Cardiac fibroblast (primary cell): ENCODE data around the gene SAMD11.

Source experiments
- DNase-seq, 2 donors: peaks; one replicate each; pipeline versions ENCODE4 v3.0.0 to v3.0.0-alpha.2; 2010; ENCODE audit warnings: low read depth in 2 of 2
- H3K4me3 ChIP-seq, 2 donors: replicated peaks in 1 of 2; 1 replicate in 1 of 2; 2 replicates in 1 of 2; pipeline ENCODE4 v1.5.1; 2011; ENCODE audit warnings: low read depth in 2 of 2, low read length in 2 of 2, mild to moderate bottlenecking in 2 of 2, moderate library complexity in 1 of 2
- TF ChIP-seq, protein P1 (sequence below): IDR thresholded peaks from one replicate; pipeline ENCODE4 v1.5.1; 2011; ENCODE audit warnings: low read depth, mild to moderate bottlenecking, low read length, inconsistent platforms

Gene SAMD11

DNA sequence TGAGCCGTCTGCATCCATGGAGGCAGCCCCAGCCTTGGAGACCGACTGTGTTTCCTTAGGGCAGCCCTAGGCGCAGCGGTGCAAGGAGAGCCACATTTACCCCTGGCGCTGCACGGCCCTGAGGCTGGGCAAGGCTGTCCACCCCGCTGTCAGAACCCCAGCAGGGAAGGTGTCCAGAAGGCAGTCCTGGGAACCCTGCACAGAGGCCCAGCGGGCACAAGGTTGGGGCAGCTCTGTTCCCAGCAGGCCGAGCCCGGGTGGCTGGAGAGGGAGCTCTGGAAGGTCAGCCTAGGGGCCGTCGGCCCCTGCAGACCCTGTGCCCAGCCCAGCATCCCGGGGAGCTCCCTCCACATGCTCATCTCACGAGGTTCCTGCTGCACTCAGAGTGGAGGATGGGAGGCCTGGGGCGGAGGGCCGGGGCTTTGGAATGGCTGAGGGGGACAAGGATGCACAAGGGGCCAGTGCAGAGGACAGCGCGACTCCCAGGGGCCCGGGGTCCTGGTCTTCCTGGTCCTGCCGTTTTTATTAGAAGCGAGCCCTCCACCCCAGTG is 19.9 kb upstream of the SAMD11 start:
- no peak for DNase-seq
- peak overlapping the region in 1 of 2 donors; percentile 43 for H3K4me3 ChIP-seq
- TF ChIP-seq, protein P1, sequence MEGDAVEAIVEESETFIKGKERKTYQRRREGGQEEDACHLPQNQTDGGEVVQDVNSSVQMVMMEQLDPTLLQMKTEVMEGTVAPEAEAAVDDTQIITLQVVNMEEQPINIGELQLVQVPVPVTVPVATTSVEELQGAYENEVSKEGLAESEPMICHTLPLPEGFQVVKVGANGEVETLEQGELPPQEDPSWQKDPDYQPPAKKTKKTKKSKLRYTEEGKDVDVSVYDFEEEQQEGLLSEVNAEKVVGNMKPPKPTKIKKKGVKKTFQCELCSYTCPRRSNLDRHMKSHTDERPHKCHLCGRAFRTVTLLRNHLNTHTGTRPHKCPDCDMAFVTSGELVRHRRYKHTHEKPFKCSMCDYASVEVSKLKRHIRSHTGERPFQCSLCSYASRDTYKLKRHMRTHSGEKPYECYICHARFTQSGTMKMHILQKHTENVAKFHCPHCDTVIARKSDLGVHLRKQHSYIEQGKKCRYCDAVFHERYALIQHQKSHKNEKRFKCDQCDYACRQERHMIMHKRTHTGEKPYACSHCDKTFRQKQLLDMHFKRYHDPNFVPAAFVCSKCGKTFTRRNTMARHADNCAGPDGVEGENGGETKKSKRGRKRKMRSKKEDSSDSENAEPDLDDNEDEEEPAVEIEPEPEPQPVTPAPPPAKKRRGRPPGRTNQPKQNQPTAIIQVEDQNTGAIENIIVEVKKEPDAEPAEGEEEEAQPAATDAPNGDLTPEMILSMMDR = no peak

DNA sequence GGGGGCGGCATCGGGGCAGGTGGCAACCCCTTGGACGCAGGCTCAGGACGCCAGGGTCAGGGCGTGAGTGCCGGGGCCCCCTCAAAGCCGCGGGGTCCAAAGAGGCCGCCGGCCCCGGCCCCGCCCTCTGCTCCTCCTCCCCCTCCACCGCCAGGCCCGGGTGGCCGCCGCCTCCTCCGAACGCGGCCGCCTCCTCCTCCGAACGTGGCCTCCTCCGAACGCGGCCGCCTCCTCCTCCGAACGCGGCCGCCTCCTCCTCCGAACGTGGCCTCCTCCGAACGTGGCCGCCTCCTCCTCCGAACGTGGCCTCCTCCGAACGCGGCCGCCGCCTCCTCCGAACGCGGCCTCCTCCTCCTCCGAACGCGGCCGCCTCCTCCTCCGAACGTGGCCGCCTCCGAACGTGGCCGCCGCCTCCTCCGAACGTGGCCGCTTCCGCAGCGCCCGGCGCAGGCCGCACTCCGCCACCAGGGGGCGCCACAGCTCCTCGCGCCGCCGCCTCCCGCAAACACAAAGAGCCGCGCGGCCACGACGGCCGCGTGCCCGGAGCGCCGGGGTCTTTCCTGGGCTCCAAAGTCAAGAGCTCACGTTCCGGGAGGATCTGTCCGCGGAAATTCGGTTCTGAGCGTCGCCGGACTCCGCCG is 19.3 kb upstream of the SAMD11 start:
- TF ChIP-seq, protein P1 = peak; percentile 35
- peak overlapping the region; percentile 43 to 60 for H3K4me3 ChIP-seq
- peak; percentile 82 to 94 for DNase-seq

DNA sequence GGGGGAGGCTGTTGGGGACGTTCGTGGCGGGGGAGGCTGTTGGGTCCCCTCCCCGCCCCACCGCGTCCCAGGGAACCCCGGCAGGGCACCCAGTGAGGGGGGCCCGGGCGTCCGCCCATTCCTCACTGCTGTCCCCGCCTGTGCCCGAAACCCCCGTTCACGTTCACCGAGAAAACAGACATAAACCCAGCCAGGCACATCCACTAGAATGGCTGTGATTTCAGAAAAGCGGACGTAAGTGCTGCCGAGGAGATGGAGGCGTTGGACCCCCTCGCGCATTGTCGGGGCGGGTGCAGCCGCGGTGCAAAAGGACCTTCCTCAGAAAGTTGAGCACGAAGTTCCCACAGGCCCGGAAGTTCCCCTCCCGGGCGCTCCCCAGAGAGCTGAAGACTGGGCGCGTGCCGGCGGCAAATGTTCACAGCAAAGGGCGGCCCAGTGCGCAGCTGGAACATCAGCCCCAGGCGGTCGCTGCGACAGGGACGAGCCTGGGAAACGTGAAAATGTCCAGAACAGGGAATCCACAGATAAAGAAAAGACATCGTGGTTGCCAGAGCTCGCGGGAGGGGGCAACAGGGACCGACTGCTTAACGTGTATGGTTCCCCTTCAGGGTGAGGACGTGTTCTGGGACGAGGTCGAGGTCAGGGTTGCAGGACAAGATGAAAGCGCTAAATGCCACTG is 18.5 kb upstream of the SAMD11 start:
- peak; percentile 22 to 62 for DNase-seq
- TF ChIP-seq, protein P1 = no peak
- H3K4me3 ChIP-seq = peak overlapping the region; percentile 43 to 60

DNA sequence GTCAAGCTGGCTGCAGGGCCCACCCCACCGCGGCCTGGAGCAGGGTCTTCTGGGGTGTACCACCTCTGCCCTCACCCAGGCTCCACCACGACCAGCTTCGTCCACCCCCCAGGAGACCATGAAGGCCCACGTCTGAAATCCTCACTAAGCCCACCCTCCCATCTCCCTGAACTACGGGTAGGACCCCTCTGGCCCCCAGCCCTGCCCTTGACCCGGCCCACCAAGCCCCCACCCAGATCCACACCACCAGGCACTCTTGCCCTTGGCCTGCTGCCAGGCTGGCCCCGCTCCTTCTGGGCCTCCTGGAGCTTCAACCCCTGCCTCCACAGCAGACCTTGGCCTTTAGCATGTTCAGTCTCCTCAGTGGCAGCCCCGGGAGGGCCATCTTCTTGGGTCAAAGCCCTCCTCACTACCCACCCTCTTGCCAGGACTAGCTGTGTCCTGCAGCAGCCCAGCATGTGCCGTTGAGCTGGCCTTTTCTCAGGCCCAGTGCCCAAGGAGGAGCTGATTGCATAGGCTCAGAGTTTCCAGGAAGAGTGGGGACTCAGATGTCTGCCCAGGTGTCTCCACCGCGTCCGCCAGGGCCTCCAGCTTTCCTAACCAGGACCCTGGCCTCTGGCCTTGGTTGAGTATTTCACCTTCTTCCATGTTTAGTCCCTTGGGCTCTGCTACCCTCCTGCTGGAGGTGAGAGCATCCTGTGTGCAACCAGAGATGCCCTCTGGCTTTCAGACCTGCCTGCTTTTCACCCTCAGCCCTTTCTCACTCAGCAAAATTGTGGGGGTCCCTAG is 17.7 kb upstream of the SAMD11 start:
- TF ChIP-seq, protein P1 = no peak
- DNase-seq = no peak
- H3K4me3 ChIP-seq = no peak overlapping the region

DNA sequence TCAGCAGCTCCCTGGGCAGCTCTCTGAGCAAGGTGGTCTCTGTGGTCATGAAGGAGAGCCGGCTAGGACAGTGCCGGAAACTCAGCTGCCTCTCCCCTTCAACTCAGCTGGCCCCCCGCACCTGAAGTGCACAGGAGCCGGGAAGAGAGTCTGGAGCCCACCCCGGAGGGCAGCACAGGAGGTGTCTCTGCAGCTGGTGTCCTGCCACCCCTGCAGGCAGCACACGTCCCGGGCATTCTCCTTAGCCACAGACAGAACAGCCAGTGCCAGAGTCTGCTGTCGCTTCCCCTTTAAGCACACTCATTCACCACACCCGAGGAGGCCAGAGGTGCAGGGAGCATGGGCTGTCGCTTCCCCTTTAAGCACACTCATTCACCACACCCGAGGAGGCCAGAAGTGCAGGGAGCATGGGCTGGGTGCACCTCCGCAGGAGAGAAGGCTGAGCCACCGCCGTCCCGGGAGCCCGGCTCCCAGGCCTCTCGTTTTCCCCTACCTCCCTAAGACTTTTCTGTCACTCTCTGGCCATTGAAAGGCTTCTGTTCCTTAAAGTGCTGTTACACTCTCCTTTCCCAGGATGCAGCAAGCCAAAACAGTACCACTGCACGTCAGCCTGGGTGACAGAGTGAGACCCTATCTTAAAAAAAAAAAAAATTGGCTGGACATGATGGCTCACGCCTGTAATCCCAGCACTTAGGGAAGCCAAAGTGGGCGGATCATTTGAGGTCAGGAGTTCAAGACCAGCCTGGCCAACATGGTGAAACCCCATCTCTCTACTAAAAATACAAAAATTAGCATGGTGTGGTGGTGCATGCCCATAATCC is 16.9 kb upstream of the SAMD11 start:
- peak; percentile 53 to 58 for DNase-seq
- H3K4me3 ChIP-seq = no peak overlapping the region
- TF ChIP-seq, protein P1 = no peak
